Heart right ventricle (tissue), 16 donors: Measurements from ENCODE around the gene TBC1D22A. TPM values are rescaled to one million over a fixed set of nuclear protein-coding genes. Genes with fewer than 3 reads are reported as not detected.

ENCODE experiments used
- ATAC-seq, 8 donors: fragments of 200-7000 bp; cut with Tn5 transposase; one replicate each; pipeline ENCODE4 v1.9.1; 2020; ENCODE audit warnings: mild to moderate bottlenecking in 8 of 8, moderate library complexity in 8 of 8, moderate number of reproducible peaks in 1 of 8
- DNase-seq, 2 donors: peaks; one replicate each; pipeline ENCODE4 v3.0.0-alpha.2; 2020
- H3K27ac ChIP-seq, 10 donors: fragments of 200-600 bp; sonication (generic) in 2 of 10; one replicate each; pipeline versions ENCODE4 v1.5.0 to v1.8.0; 2020 to 2022; ENCODE audit warnings: mild to moderate bottlenecking in 3 of 10
- H3K27me3 ChIP-seq, 7 donors: fragments of 200-600 bp; one replicate each; pipeline ENCODE4 v1.8.0; 2021 to 2022; ENCODE audit warnings: mild to moderate bottlenecking in 2 of 7
- H3K36me3 ChIP-seq, 9 donors: fragments of 200-600 bp; sonication (generic) in 1 of 9; one replicate each; pipeline versions ENCODE4 v1.5.0 to v1.8.0; 2020 to 2022; ENCODE audit warnings: mild to moderate bottlenecking in 2 of 9
- H3K4me1 ChIP-seq, 9 donors: fragments of 200-600 bp; sonication (generic) in 1 of 9; one replicate each; pipeline versions ENCODE4 v1.5.0 to v1.8.0; 2020 to 2022; ENCODE audit warnings: mild to moderate bottlenecking in 4 of 9
- H3K4me3 ChIP-seq, 10 donors: fragments of 200-600 bp; sonication (generic) in 2 of 10; one replicate each; pipeline versions ENCODE4 v1.5.0 to v1.8.0; 2020 to 2022; ENCODE audit warnings: mild to moderate bottlenecking in 7 of 10, moderate library complexity in 2 of 10
- H3K9me3 ChIP-seq, 11 donors: fragments of 200-600 bp in 10 of 11; sonication (generic) in 2 of 11; one replicate each; pipeline versions ENCODE4 v1.5.0 to v1.8.0; 2013 to 2022; ENCODE audit warnings: mild to moderate bottlenecking in 2 of 11, control low read depth in 1 of 11, moderate library complexity in 1 of 11
- CTCF ChIP-seq, 9 donors: fragments of 200-600 bp; sonication (generic) in 2 of 9; IDR thresholded peaks; one replicate each; pipeline versions ENCODE4 v1.5.0 to v1.8.0; 2021 to 2022; ENCODE audit warnings: antibody characterized with exemption in 9 of 9, mild to moderate bottlenecking in 5 of 9, moderate library complexity in 1 of 9
- WGBS, 2 donors: extraction: QIAGEN DNeasy Blood & Tissue Kit; methylation state at CpG; one replicate each; pipeline ENCODE4 v1.1.7; 2013; ENCODE audit warnings: inconsistent platforms in 1 of 2; 5-methylcytosine and 5-hydroxymethylcytosine counted together
- intact Hi-C, 10 donors: fragments of 100-400 bp; cut with DNase I; formaldehyde crosslinking; loops; one replicate each; pipeline versions ENCODE4 v1.11.1 to v1.14.2; 2022
- polyA plus RNA-seq, 2 donors: library from polyadenylated mRNA; stranded (reverse); fragments of 200-250 nt; gene quantifications; one replicate each; pipeline ENCODE4 v1.2.3, GENCODE V29; 2013
- total RNA-seq, 10 donors: library from RNA; stranded (reverse); fragmentation: NEBNext Ultra II Directional in 3 of 10; extraction: Animal tissue kit (Norgen Biotek cat#: 25700) in 3 of 10; gene quantifications; one replicate each; pipeline versions ENCODE4 v1.2.1 to v1.2.4, GENCODE V29; 2021 to 2023
- donor health status: Arrhythmogenic right ventricular cardiomyopathy.
- donor health status: ischemic (EF 13 %, LVEDD 7.1; RV severe dilation, severe dysfunction).
- donor health status: healthy with polysubstance abuse.
- donor health status: DM: no; HTN: yes; CAD: no.
- donor health status: DM: no; HTN: no; CAD: no.
- donor health status: ischemic (EF 25% LVEDD 6.9; RV normal size, moderate dysfunction).
- donor health status: ischemic (EF 25% LVEDD 5.7; RV mildly dilated, moderate dysfunction).
- donor health status: healthy.
- donor health status: DM: yes; HTN: yes; CAD: no.
- donor health status: Ischemic cardiomyopathy.
- donor health status: ischemic (EF 35%, LVEDD 5.7; RV mildly dilated, moderate dysfunction).
- donor health status: nonischemic (EF 11% LVEDD 7.7; RV severe dilation, severe dysfunction).
- donor health status: DM: yes; HTN: yes; CAD: no.
- donor health status: PGD.
- donor health status: ischemic (EF 29% LVEDD 5.4; RV normal size, mild dysfunction).
- donor health status: nonischemic (EF 23%, LVEDD 6.1; RV moderate dilation, normal function).

Gene TBC1D22A
- total and polyA plus RNA-seq, 12 donors, result 7.2 to 27.9 (median 17.9) TPM

GRCh38 chr22:46871826-46872225, 109.4 kb downstream of the TBC1D22A start:
- no peak overlapping the region for H3K27ac ChIP-seq
- H3K4me1 ChIP-seq, result no peaks in the 10 kb centered on the region
- intact Hi-C loops, result no loop called here
- DNase-seq (no peak), ATAC-seq (no peak)
- peaks cover 0 to 24% (median 0%) of the 10 kb centered on the region in 9 donors for H3K36me3 ChIP-seq
- peaks cover 0 to 43% (median 28%) of the 10 kb centered on the region in 11 donors for H3K9me3 ChIP-seq
- no peaks in the 10 kb centered on the region for H3K27me3 ChIP-seq
- no peak overlapping the region for H3K4me3 ChIP-seq
- WGBS, 2 donors, result 92 to 95% methylated on average over 2 of the region's 2 CpGs
- no peak for TF ChIP-seq CTCF (IDR thresholded peaks at IDR 0.05)

- DNase-seq (no peak), ATAC-seq (no peak)
- peaks cover 0 to 5% (median 0%) of the 10 kb centered on the region in 9 donors for H3K4me1 ChIP-seq
- no peak overlapping the region for H3K27ac ChIP-seq
- H3K4me3 ChIP-seq, result no peak overlapping the region
- intact Hi-C loops, result no loop called here
- H3K9me3 ChIP-seq, result peaks cover 0 to 39% (median 26%) of the 10 kb centered on the region in 11 donors
- 85 to 86% methylated on average over 4 of the region's 4 CpGs for WGBS, 2 donors
- H3K36me3 ChIP-seq, result peaks cover 0 to 25% (median 3%) of the 10 kb centered on the region in 9 donors
- H3K27me3 ChIP-seq, result no peaks in the 10 kb centered on the region
- TF ChIP-seq CTCF (IDR thresholded peaks at IDR 0.05), result no peak
Observed at GRCh38 chr22:46875089-46875488, 112.6 kb downstream of the TBC1D22A start.

- no peak overlapping the region for H3K27ac ChIP-seq
- H3K9me3 ChIP-seq, result peaks cover 0 to 25% (median 14%) of the 10 kb centered on the region in 11 donors
- no peak for TF ChIP-seq CTCF (IDR thresholded peaks at IDR 0.05)
- H3K36me3 ChIP-seq, result peaks cover 0 to 18% (median 0%) of the 10 kb centered on the region in 9 donors
- ATAC-seq (no peak), DNase-seq (no peak)
- H3K27me3 ChIP-seq, result no peaks in the 10 kb centered on the region
- intact Hi-C loops, result no loop called here
- 85 to 88% methylated on average over 7 of the region's 7 CpGs for WGBS, 2 donors
- H3K4me1 ChIP-seq, result peaks cover 0 to 8% (median 5%) of the 10 kb centered on the region in 9 donors
- no peak overlapping the region for H3K4me3 ChIP-seq
Observed at GRCh38 chr22:46876357-46876934, 114.0 kb downstream of the TBC1D22A start.

- Histone ChIP-seq H3K4me1 (peaks cover 0 to 25% (median 9%) of the 10 kb centered on the region in 9 donors), H3K27me3 (no peaks in the 10 kb centered on the region), H3K36me3 (peaks cover 0 to 18% (median 0%) of the 10 kb centered on the region in 9 donors), H3K27ac (no peak overlapping the region), H3K4me3 (no peak overlapping the region), H3K9me3 (peaks cover 0 to 6% (median 0%) of the 10 kb centered on the region in 11 donors)
- ATAC-seq (peak in 1 of 8 donors; percentile 24), DNase-seq (no peak)
- WGBS, 2 donors, result 87% methylated on average over 11 of the region's 11 CpGs
- no peak for TF ChIP-seq CTCF (IDR thresholded peaks at IDR 0.05)
- intact Hi-C loops, result no loop called here
Observed at GRCh38 chr22:46878191-46878948, 115.9 kb downstream of the TBC1D22A start.
